Measurements from ENCODE around the gene GEMIN8.

The GEMIN8 gene

GRCh38 chrX:14015294-14015693 lies 14.4 kb downstream of the GEMIN8 start:
- DNase-seq, result no peak

- no peak for DNase-seq
Observed at GRCh38 chrX:14014526-14014925, 15.2 kb downstream of the GEMIN8 start.

GRCh38 chrX:14013054-14013453 lies 16.6 kb downstream of the GEMIN8 start:
- no peak for DNase-seq

GRCh38 chrX:14010566-14010965 lies 19.1 kb downstream of the GEMIN8 start:
- no peak for DNase-seq

GRCh38 chrX:14006540-14006939 lies 23.2 kb downstream of the GEMIN8 start:
- DNase-seq, result no peak

- no peak for DNase-seq
Observed at GRCh38 chrX:14003876-14004425, 25.7 kb downstream of the GEMIN8 start.

- no peak for DNase-seq
Observed at GRCh38 chrX:14003028-14003427, 26.7 kb downstream of the GEMIN8 start.

GRCh38 chrX:13996650-13997049 lies 33.0 kb downstream of the GEMIN8 start:
- no peak for DNase-seq

- DNase-seq, result no peak
Observed at GRCh38 chrX:13994536-13995080, 35.1 kb downstream of the GEMIN8 start.

- no peak for DNase-seq
Observed at GRCh38 chrX:13994104-13994503, 35.6 kb downstream of the GEMIN8 start.

- DNase-seq, result no peak
Observed at GRCh38 chrX:13990126-13990800, 39.4 kb downstream of the GEMIN8 start.

GRCh38 chrX:13985697-13986435 lies 43.8 kb downstream of the GEMIN8 start:
- no peak for DNase-seq

GRCh38 chrX:13983734-13984133 lies 46.0 kb downstream of the GEMIN8 start:
- DNase-seq, result no peak

GRCh38 chrX:13968198-13968597 lies 61.5 kb downstream of the GEMIN8 start:
- DNase-seq, result peak; percentile 79

- no peak for DNase-seq
Observed at GRCh38 chrX:13967636-13968035, 62.1 kb downstream of the GEMIN8 start.

- no peak for DNase-seq
Observed at GRCh38 chrX:13966793-13967125, 62.9 kb downstream of the GEMIN8 start.

GRCh38 chrX:13966071-13966792 lies 63.5 kb downstream of the GEMIN8 start:
- DNase-seq, result no peak

GRCh38 chrX:13965531-13965930 lies 64.2 kb downstream of the GEMIN8 start:
- no peak for DNase-seq

- no peak for DNase-seq
Observed at GRCh38 chrX:13956998-13957397, 72.7 kb downstream of the GEMIN8 start.
